PC-9 (cell line): ENCODE data around the gene BRD9. TPM values are rescaled to one million over a fixed set of nuclear protein-coding genes. Genes with fewer than 3 reads are reported as not detected.

Experiments
- BruUV-seq: library from RNA; stranded (reverse); fragments of 400-500 nt; replicated peaks from 2 replicates; lab custom pipeline; 2021; lab: Mats Ljungman, UMichigan
- CTCF ChIA-PET: fragments of 300-600 bp; sonication (Branson Sonifier 250); formaldehyde crosslinking; loops from one replicate; lab custom pipeline; 2022; ENCODE audit warnings: antibody characterized with exemption; lab: Charles Lee
- POLR2A ChIA-PET: fragments of 300-600 bp; sonication (Branson Sonifier 250); formaldehyde crosslinking; loops from one replicate; lab custom pipeline; 2022; ENCODE audit warnings: antibody characterized with exemption; ENCODE audit not compliant: unreplicated experiment; lab: Charles Lee
- DNase-seq, 2 experiments: peaks; one replicate each; pipeline versions ENCODE4 v3.0.0 to v3.0.0-alpha.2; 2015 to 2022; ENCODE audit warnings: mixed read lengths in 1 of 2
- H2AFZ ChIP-seq: fragments of 200-600 bp; sonication (generic); 2 replicates; pipeline ENCODE4 v1.8.1; 2017; ENCODE audit warnings: antibody characterized with exemption
- H3F3A ChIP-seq: fragments of 200-600 bp; sonication (generic); 2 replicates; pipeline ENCODE4 v1.8.1; 2017; ENCODE audit warnings: antibody characterized with exemption, mild to moderate bottlenecking, low read depth; ENCODE audit not compliant: insufficient read depth
- H3K27ac ChIP-seq: fragments of 200-600 bp; sonication (generic); 2 replicates; pipeline ENCODE4 v1.6.1; 2016; ENCODE audit warnings: mixed run types
- H3K27me3 ChIP-seq: fragments of 200-600 bp; sonication (generic); 2 replicates; pipeline ENCODE4 v1.6.1; 2016; ENCODE audit warnings: low read depth, mixed run types; ENCODE audit not compliant: insufficient read depth
- H3K36me3 ChIP-seq: fragments of 200-600 bp; sonication (generic); 2 replicates; pipeline ENCODE4 v1.6.1; 2016; ENCODE audit warnings: low read depth, mixed run types
- H3K4me1 ChIP-seq: fragments of 200-600 bp; sonication (generic); replicated peaks from 2 replicates; pipeline ENCODE4 v1.6.1; 2016; ENCODE audit warnings: mixed run types; ENCODE audit not compliant: insufficient read depth
- H3K4me2 ChIP-seq: fragments of 200-600 bp; sonication (generic); 2 replicates; pipeline ENCODE4 v1.6.1; 2017; ENCODE audit warnings: mixed run types
- H3K4me3 ChIP-seq: fragments of 200-600 bp; sonication (generic); 2 replicates; pipeline ENCODE4 v1.6.1; 2016; ENCODE audit warnings: mixed run types
- H3K79me2 ChIP-seq: fragments of 200-600 bp; sonication (generic); 2 replicates; pipeline ENCODE4 v1.6.1; 2017; ENCODE audit warnings: low read depth, mixed run types
- H3K9me2 ChIP-seq: fragments of 200-600 bp; sonication (generic); 2 replicates; pipeline ENCODE4 v1.8.1; 2017; ENCODE audit warnings: mild to moderate bottlenecking; ENCODE audit not compliant: insufficient read depth
- H3K9me3 ChIP-seq: fragments of 200-600 bp; sonication (generic); 2 replicates; pipeline ENCODE4 v1.8.1; 2016; ENCODE audit warnings: low read depth; ENCODE audit not compliant: insufficient read depth
- H4K20me1 ChIP-seq: fragments of 200-600 bp; sonication (generic); 2 replicates; pipeline ENCODE4 v1.8.1; 2017; ENCODE audit not compliant: insufficient read depth
- CTCF ChIP-seq: fragments of 200-600 bp; sonication (generic); conservative IDR thresholded peaks from 2 replicates; pipeline ENCODE4 v1.6.1; 2017; ENCODE audit warnings: mixed run types, antibody characterized with exemption, mild to moderate bottlenecking, moderate library complexity
- EZH2 ChIP-seq: fragments of 200-600 bp; sonication (generic); IDR thresholded peaks from 2 replicates; pipeline ENCODE4 v1.8.0; 2017; ENCODE audit warnings: antibody characterized with exemption, low read depth
- intact Hi-C: fragments of 100-400 bp; cut with micrococcal nuclease; formaldehyde crosslinking; loops from one replicate; pipeline ENCODE4 v1.10.0; 2022; ENCODE audit not compliant: unreplicated experiment
- total RNA-seq: library from RNA; stranded (reverse); gene quantifications from 2 replicates; pipeline ENCODE4 v1.2.3, GENCODE V29; 2021

The BRD9 gene
- total RNA-seq, 1 experiment from 2014 or later: 102 TPM

DNA sequence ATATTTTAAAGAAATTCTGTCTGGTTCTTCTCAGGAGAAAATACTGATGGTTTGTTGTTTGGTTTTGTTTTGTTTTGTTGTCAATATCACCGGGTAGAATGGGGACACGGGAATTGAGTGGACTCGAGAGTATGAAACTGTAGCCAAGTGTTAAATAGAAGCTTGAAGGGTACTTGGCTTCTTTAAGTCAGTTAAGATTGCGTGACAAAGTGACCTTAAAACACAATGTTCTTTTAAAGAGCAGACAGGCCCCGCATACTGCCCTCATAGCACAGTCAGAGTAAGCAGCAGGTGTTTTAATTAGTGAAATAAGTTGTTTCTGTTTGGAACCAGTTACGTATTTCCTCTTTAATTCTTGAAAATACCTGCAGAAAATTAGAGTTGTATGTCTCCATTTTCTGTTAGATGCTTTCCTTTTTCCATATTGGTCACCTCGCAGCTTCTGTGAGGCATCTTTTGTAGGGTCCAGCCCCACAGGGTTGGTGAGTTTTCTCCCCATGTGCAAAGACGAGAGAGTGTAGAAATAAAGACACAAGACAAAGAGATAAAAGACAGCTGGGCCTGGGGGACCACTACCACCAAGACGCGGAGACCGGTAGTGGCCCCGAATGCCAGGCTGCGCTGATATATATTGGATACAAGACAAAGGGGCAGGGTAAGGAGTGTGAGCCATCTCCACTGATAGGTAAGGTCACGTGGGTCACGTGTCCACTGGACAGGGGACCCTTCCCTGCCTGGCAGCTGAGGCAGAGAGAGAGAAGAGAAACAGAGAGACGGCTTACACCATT lies 9.7 kb upstream of the BRD9 start:
- CTCF ChIA-PET: interaction anchor here (0.6 kb wide), 2 partner anchors 14 to 117 kb away, joined by 3 to 6 read pairs; no protein-coding TSS in a partner anchor
- peaks cover 21% of the 10 kb centered on the region; the same call in 1 of the 2 replicates for H3K36me3 ChIP-seq
- no peak for DNase-seq
- peaks cover 4% of the 10 kb centered on the region; the same call in 1 of the 2 replicates for H4K20me1 ChIP-seq
- H3K79me2 ChIP-seq: no peaks in the 10 kb centered on the region
- no TSS peak for BruUV-seq
- intact Hi-C loops: loop anchor here (2.0 to 5.0 kb wide), 2 partner anchors 232 to 585 kb away; no protein-coding TSS in a partner anchor
- no peaks in the 10 kb centered on the region for H3K27me3 ChIP-seq
- no peaks in the 10 kb centered on the region for H3K4me1 ChIP-seq
- H2AFZ ChIP-seq: no peak overlapping the region
- no peak overlapping the region for H3K4me2 ChIP-seq
- H3K27ac ChIP-seq: no peak overlapping the region
- no peak overlapping the region for H3K4me3 ChIP-seq
- TF ChIP-seq CTCF: no peak
- no peak for TF ChIP-seq EZH2
- POLR2A ChIA-PET: no interaction called here
- no peaks in the 10 kb centered on the region for H3K9me3 ChIP-seq
- no peaks in the 10 kb centered on the region for H3F3A ChIP-seq
- no peaks in the 10 kb centered on the region for H3K9me2 ChIP-seq

DNA sequence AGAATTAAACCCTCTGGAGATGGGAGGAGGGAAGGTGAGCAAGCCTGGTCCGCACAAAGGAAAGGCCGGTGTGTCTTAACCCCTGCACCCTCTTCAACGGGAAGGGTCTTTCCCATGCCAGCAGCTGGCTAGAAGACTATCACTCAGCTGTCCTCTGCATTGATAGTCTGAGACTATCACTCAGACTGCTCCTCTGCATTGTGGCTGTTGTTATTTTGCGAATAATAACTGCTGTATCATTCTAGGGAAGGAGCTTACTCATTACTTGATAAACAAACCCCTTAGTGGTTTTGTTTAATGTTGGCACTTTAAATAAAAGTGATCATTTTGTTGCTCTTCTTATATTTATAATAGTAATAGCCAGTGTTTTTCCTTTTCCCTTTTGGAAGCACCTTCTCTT lies 8.2 kb upstream of the BRD9 start:
- CTCF ChIA-PET: no interaction called here
- no TSS peak for BruUV-seq

DNA sequence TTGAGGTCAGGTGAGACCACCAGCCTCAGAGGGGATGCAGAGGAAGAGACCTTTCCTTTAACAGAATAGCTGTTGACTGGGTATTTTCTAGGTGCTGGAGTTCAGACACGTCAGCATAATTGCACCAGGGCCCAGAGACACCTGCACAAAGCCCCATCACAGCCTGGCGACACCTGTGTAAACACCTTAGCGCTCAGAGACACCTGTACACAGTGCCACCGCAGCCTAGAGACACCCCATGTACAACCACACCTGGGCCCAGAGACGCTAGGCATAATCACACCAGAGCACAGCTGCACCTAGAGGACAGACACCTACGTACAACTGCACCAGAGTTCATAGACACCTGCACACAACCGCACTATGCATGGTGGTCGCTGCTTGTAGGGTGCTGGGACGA lies 1.1 kb upstream of the BRD9 start:
- Histone ChIP-seq H3K4me1 (peaks cover 18% of the 10 kb centered on the region), H3K4me2 (peak overlapping the region; percentile 98), H3K9me3 (no peaks in the 10 kb centered on the region), H3K27ac (no peak overlapping the region), H4K20me1 (no peaks in the 10 kb centered on the region; the same call in 1 of the 2 replicates), H3K79me2 (peaks cover 59% of the 10 kb centered on the region), H3K9me2 (no peaks in the 10 kb centered on the region), H3F3A (no peaks in the 10 kb centered on the region; the same call in 1 of the 2 replicates), H3K4me3 (peak overlapping the region; percentile 64), H3K27me3 (no peaks in the 10 kb centered on the region), H2AFZ (peak overlapping the region; percentile 79), H3K36me3 (peaks cover 19% of the 10 kb centered on the region)
- DNase-seq: no peak
- TF ChIP-seq CTCF (no peak), EZH2 (no peak)
- POLR2A ChIA-PET: no interaction called here
- CTCF ChIA-PET: no interaction called here
- intact Hi-C loops: loop anchor here (5.0 kb wide), 1 partner anchor 281 kb away; the partner anchor contains the start of gene CEP72
- TSS peak; percentile 61 for BruUV-seq

More for the DNA sequence above, 8.2 kb upstream of the BRD9 start:
- Histone ChIP-seq H3K27me3 (no peaks in the 10 kb centered on the region), H3K9me2 (no peaks in the 10 kb centered on the region), H3K4me2 (no peak overlapping the region), H3K4me3 (no peak overlapping the region), H3K4me1 (no peaks in the 10 kb centered on the region), H3K27ac (no peak overlapping the region), H4K20me1 (peaks cover 1% of the 10 kb centered on the region), H2AFZ (no peak overlapping the region), H3K79me2 (0 out of 2 replicates have a peak, but pooled peaks cover 10% of the 10 kb centered on the region), H3K36me3 (peaks cover 18% of the 10 kb centered on the region; the same call in 1 of the 2 replicates), H3K9me3 (no peaks in the 10 kb centered on the region), H3F3A (no peaks in the 10 kb centered on the region)
- TF ChIP-seq CTCF (no peak), EZH2 (no peak)
- POLR2A ChIA-PET: interaction anchor here (0.6 kb wide), 1 partner anchor 654 kb away, joined by 3 read pairs; no protein-coding TSS in a partner anchor
- DNase-seq: no peak
- intact Hi-C loops: loop anchor here (5.0 kb wide), 1 partner anchor 583 kb away; no protein-coding TSS in a partner anchor
